ENCODE data around the gene DGKB. TPM values are rescaled to one million over a fixed set of nuclear protein-coding genes. Genes with fewer than 3 reads are reported as not detected.

DGKB gene
- total RNA-seq, 3 donors from 2014 or later, result not detected

- Mint-ChIP-seq H3K4me1 (ENCODE audit: low read depth) (no peaks in the 10 kb centered on the region), H3K36me3 (ENCODE audit: insufficient read depth) (no peaks in the 10 kb centered on the region), H3K27me3 (ENCODE audit: low read depth) (no peaks in the 10 kb centered on the region), H3K4me3 (no peak overlapping the region), H3K9me3 (no peaks in the 10 kb centered on the region)
- DNase-seq, result no peak
- no peak for ATAC-seq
These were observed 52.5 kb downstream of the DGKB start for GRCh38 chr7:14850039-14850438.

- H3K27me3 Mint-ChIP-seq (ENCODE audit: low read depth), result no peaks in the 10 kb centered on the region
- ATAC-seq (no peak), DNase-seq (no peak)
- H3K9me3 Mint-ChIP-seq, result no peaks in the 10 kb centered on the region
- no peaks in the 10 kb centered on the region for H3K36me3 Mint-ChIP-seq (ENCODE audit: insufficient read depth)
- no peaks in the 10 kb centered on the region for H3K4me1 Mint-ChIP-seq (ENCODE audit: low read depth)
- no peak overlapping the region for H3K4me3 Mint-ChIP-seq
These were observed 56.1 kb downstream of the DGKB start for GRCh38 chr7:14846405-14846804.

GRCh38 chr7:14843755-14844154, 58.8 kb downstream of the DGKB start:
- Mint-ChIP-seq H3K9me3 (peaks cover 4% of the 10 kb centered on the region), H3K27me3 (ENCODE audit: low read depth) (no peaks in the 10 kb centered on the region), H3K36me3 (ENCODE audit: insufficient read depth) (no peaks in the 10 kb centered on the region), H3K4me1 (ENCODE audit: low read depth) (no peaks in the 10 kb centered on the region), H3K4me3 (no peak overlapping the region)
- ATAC-seq (no peak), DNase-seq (no peak)

GRCh38 chr7:14842523-14842922, 60.0 kb downstream of the DGKB start:
- no peak overlapping the region for H3K4me3 Mint-ChIP-seq
- no peaks in the 10 kb centered on the region for H3K36me3 Mint-ChIP-seq (ENCODE audit: insufficient read depth)
- peaks cover 4% of the 10 kb centered on the region for H3K9me3 Mint-ChIP-seq
- H3K27me3 Mint-ChIP-seq (ENCODE audit: low read depth), result no peaks in the 10 kb centered on the region
- ATAC-seq (no peak), DNase-seq (no peak)
- no peaks in the 10 kb centered on the region for H3K4me1 Mint-ChIP-seq (ENCODE audit: low read depth)

GRCh38 chr7:14841869-14842268, 60.7 kb downstream of the DGKB start:
- DNase-seq (no peak), ATAC-seq (no peak)
- H3K4me1 Mint-ChIP-seq (ENCODE audit: low read depth), result no peaks in the 10 kb centered on the region
- no peaks in the 10 kb centered on the region for H3K36me3 Mint-ChIP-seq (ENCODE audit: insufficient read depth)
- H3K27me3 Mint-ChIP-seq (ENCODE audit: low read depth), result no peaks in the 10 kb centered on the region
- H3K9me3 Mint-ChIP-seq, result peaks cover 4% of the 10 kb centered on the region
- H3K4me3 Mint-ChIP-seq, result no peak overlapping the region

- Mint-ChIP-seq H3K4me1 (ENCODE audit: low read depth) (no peaks in the 10 kb centered on the region), H3K27me3 (ENCODE audit: low read depth) (no peaks in the 10 kb centered on the region), H3K4me3 (no peak overlapping the region), H3K9me3 (peaks cover 4% of the 10 kb centered on the region), H3K36me3 (ENCODE audit: insufficient read depth) (no peaks in the 10 kb centered on the region)
- ATAC-seq (no peak), DNase-seq (no peak)
These were observed 61.5 kb downstream of the DGKB start for GRCh38 chr7:14841086-14841485.

GRCh38 chr7:14839307-14839706, 63.2 kb downstream of the DGKB start:
- no peak for ATAC-seq
- DNase-seq, result no peak
- Mint-ChIP-seq H3K36me3 (ENCODE audit: insufficient read depth) (no peaks in the 10 kb centered on the region), H3K4me1 (ENCODE audit: low read depth) (no peaks in the 10 kb centered on the region), H3K27me3 (ENCODE audit: low read depth) (no peaks in the 10 kb centered on the region), H3K4me3 (no peak overlapping the region), H3K9me3 (peaks cover 4% of the 10 kb centered on the region)

- ATAC-seq (no peak), DNase-seq (no peak)
- Mint-ChIP-seq H3K4me1 (ENCODE audit: low read depth) (no peaks in the 10 kb centered on the region), H3K9me3 (peaks cover 4% of the 10 kb centered on the region), H3K36me3 (ENCODE audit: insufficient read depth) (no peaks in the 10 kb centered on the region), H3K4me3 (no peak overlapping the region), H3K27me3 (ENCODE audit: low read depth) (no peaks in the 10 kb centered on the region)
These were observed 65.3 kb downstream of the DGKB start for GRCh38 chr7:14837216-14837615.

GRCh38 chr7:14836571-14837189, 65.9 kb downstream of the DGKB start:
- Mint-ChIP-seq H3K4me3 (no peak overlapping the region), H3K27me3 (ENCODE audit: low read depth) (no peaks in the 10 kb centered on the region), H3K36me3 (ENCODE audit: insufficient read depth) (no peaks in the 10 kb centered on the region), H3K9me3 (peaks cover 4% of the 10 kb centered on the region), H3K4me1 (ENCODE audit: low read depth) (no peaks in the 10 kb centered on the region)
- ATAC-seq (no peak), DNase-seq (no peak)

- ATAC-seq (no peak), DNase-seq (no peak)
- no peaks in the 10 kb centered on the region for H3K36me3 Mint-ChIP-seq (ENCODE audit: insufficient read depth)
- peaks cover 4% of the 10 kb centered on the region for H3K9me3 Mint-ChIP-seq
- no peak overlapping the region for H3K4me3 Mint-ChIP-seq
- no peaks in the 10 kb centered on the region for H3K27me3 Mint-ChIP-seq (ENCODE audit: low read depth)
- H3K4me1 Mint-ChIP-seq (ENCODE audit: low read depth), result no peaks in the 10 kb centered on the region
These were observed 66.5 kb downstream of the DGKB start for GRCh38 chr7:14836006-14836405.

GRCh38 chr7:14835384-14835783, 67.2 kb downstream of the DGKB start:
- Mint-ChIP-seq H3K36me3 (ENCODE audit: insufficient read depth) (no peaks in the 10 kb centered on the region), H3K4me3 (no peak overlapping the region), H3K27me3 (ENCODE audit: low read depth) (no peaks in the 10 kb centered on the region), H3K9me3 (no peaks in the 10 kb centered on the region), H3K4me1 (ENCODE audit: low read depth) (no peaks in the 10 kb centered on the region)
- ATAC-seq (no peak), DNase-seq (no peak)

- H3K4me1 Mint-ChIP-seq (ENCODE audit: low read depth), result no peaks in the 10 kb centered on the region
- no peak overlapping the region for H3K4me3 Mint-ChIP-seq
- DNase-seq (no peak), ATAC-seq (no peak)
- H3K9me3 Mint-ChIP-seq, result no peaks in the 10 kb centered on the region
- H3K36me3 Mint-ChIP-seq (ENCODE audit: insufficient read depth), result no peaks in the 10 kb centered on the region
- H3K27me3 Mint-ChIP-seq (ENCODE audit: low read depth), result no peaks in the 10 kb centered on the region
These were observed 67.7 kb downstream of the DGKB start for GRCh38 chr7:14834883-14835282.

- H3K9me3 Mint-ChIP-seq, result no peaks in the 10 kb centered on the region
- DNase-seq, result no peak
- H3K4me1 Mint-ChIP-seq (ENCODE audit: low read depth), result no peaks in the 10 kb centered on the region
- ATAC-seq, result no peak
- H3K36me3 Mint-ChIP-seq (ENCODE audit: insufficient read depth), result no peaks in the 10 kb centered on the region
- no peak overlapping the region for H3K4me3 Mint-ChIP-seq
- no peaks in the 10 kb centered on the region for H3K27me3 Mint-ChIP-seq (ENCODE audit: low read depth)
These were observed 68.1 kb downstream of the DGKB start for GRCh38 chr7:14834456-14834855.

- Mint-ChIP-seq H3K9me3 (no peaks in the 10 kb centered on the region), H3K36me3 (ENCODE audit: insufficient read depth) (no peaks in the 10 kb centered on the region), H3K4me1 (ENCODE audit: low read depth) (no peaks in the 10 kb centered on the region), H3K27me3 (ENCODE audit: low read depth) (no peaks in the 10 kb centered on the region), H3K4me3 (no peak overlapping the region)
- DNase-seq (no peak), ATAC-seq (no peak)
These were observed 68.8 kb downstream of the DGKB start for GRCh38 chr7:14833707-14834106.

GRCh38 chr7:14828053-14828452, 74.5 kb downstream of the DGKB start:
- no peaks in the 10 kb centered on the region for H3K36me3 Mint-ChIP-seq (ENCODE audit: insufficient read depth)
- H3K4me1 Mint-ChIP-seq (ENCODE audit: low read depth), result no peaks in the 10 kb centered on the region
- no peak overlapping the region for H3K4me3 Mint-ChIP-seq
- no peaks in the 10 kb centered on the region for H3K27me3 Mint-ChIP-seq (ENCODE audit: low read depth)
- no peak for DNase-seq
- peaks cover 8% of the 10 kb centered on the region for H3K9me3 Mint-ChIP-seq
- ATAC-seq, result no peak

- ATAC-seq, result no peak
- Mint-ChIP-seq H3K4me1 (ENCODE audit: low read depth) (no peaks in the 10 kb centered on the region), H3K27me3 (ENCODE audit: low read depth) (no peaks in the 10 kb centered on the region), H3K9me3 (peaks cover 8% of the 10 kb centered on the region), H3K36me3 (ENCODE audit: insufficient read depth) (no peaks in the 10 kb centered on the region), H3K4me3 (no peak overlapping the region)
- DNase-seq, result no peak
These were observed 76.1 kb downstream of the DGKB start for GRCh38 chr7:14826426-14826825.
